DMS153 treated with DMSO at 0.1 percent for 48 hours (cell line): ENCODE results near the gene FKBP6.
"Not testable (repeated sequence)": the region's sequence is repeated elsewhere in the genome, so short reads cannot be mapped to it uniquely, and the experiment has no call there.

Source experiments
- DNase-seq: peaks from one replicate; lab custom pipeline; 2025; ENCODE audit not compliant: unreplicated experiment; lab: John Stamatoyannopoulos, UW

FKBP6 gene

DNA sequence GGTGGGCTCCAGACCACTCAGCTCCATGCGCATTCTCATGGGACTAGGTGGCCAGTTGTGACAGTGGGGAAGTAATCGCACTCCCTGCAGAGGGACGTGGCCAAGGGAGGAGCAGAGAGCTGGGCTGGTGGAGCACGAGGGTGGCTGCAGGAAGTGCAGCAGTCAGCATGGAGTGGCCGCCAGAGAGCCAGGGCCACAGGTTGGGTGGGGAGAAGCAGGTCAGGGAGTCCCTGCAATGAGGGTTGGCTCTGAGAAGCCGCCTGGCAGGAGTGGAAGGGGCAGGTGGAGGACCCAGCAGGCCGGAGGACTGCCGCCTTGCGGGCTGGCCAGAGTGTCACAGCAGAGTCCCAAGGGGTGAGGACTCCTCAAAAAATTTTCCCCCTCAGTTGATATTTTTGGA lies 26.2 kb downstream of the FKBP6 start:
- no peak for DNase-seq

DNA sequence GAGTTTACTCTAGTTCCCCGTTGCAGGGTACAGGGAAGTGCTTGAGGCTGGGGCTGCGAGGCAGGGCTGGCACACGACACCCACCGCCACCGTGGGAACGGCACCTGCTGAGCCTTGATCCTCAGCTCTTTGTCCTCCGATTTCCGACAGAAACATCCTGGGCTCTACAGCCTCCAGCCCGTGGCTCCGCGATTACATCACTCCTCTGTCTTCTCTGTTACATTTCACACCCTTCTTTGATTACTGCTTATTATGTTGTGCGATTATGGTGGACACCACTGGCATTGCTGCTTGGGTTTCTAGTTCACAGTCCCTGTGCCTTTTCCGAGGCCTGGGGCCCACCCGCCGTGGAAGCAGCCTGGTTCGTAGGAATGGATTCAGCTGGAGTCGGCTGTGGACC lies 26.9 kb downstream of the FKBP6 start:
- DNase-seq: no peak

DNA sequence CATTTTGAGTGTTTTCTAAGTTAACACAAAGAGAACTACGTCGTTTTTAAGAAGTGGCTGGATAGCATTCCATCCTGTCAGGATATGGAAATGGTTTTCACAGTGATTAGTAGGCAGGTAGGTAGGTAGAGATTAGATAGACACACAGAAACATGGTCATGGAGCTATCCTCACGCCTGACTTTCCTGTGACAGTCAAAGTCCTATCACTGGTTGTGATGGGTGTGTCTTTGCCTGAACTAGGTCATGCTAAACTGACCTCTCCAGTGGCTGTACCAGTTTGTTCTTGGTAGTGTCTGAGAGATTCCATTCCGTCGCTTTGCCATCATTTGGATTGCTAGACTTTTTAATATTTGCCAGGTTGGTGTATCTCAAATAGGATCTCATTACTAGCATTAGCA lies 28.2 kb downstream of the FKBP6 start:
- no peak for DNase-seq

DNA sequence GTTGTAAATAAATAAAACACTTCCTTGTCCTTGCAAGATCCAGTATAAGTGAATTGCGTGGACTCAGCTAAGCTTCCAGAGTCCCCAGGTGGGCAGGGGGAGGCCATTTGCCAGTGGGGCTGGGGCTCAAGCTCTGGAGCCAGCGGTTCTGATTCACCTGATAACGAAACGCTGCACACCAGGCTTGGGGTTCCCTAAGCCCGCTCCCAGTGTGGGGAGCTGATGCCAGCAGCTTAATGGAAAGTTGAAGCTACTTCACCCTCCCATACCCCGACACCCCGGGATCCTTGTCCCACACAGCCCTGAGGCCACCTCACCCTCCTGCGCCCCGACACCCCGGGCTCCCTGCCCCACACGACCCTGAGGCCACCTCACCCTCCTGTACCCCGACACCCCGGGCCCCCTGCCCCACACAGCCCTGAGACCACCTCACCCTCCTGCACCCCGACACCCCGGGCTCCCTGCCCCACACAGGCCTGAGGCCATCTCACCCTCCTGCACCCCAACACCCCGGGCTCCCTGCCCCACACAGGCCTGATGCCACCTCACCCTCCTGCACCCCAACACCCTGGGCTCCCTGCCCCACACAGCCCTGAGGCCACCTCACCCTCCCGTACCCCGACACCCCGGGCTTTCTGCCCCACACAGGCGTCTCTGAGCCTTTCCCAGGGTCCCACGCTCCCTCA lies 30.8 kb downstream of the FKBP6 start:
- no peak for DNase-seq

DNA sequence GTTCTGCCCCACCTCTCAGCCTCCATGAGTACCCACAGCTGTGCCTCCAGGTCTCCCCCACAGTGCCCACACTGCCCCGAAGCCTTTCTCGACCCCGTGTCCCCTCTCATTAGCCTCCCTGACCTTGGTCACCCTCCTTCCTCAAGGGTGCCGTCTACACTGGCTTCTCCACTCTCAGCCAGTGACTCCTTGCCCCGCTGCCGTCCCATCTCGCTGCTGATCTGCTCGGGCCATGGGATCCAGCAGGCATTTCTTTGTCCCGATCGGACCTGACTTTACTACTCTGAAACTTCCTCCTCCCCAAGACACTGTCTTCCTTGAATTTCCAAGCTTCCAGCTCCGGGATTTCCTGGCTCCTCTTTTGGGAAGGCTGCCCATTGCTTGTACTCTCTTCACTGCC lies 31.3 kb downstream of the FKBP6 start:
- no peak for DNase-seq

GRCh38 chr7:73359746-73360375 lies 31.9 kb downstream of the FKBP6 start:
- no peak for DNase-seq

GRCh38 chr7:73360590-73360989 lies 32.6 kb downstream of the FKBP6 start:
- DNase-seq: not testable (repeated sequence)

GRCh38 chr7:73363225-73364005 lies 35.5 kb downstream of the FKBP6 start:
- no peak for DNase-seq

- no peak for DNase-seq
These were observed 36.2 kb downstream of the FKBP6 start for GRCh38 chr7:73364006-73364728.

GRCh38 chr7:73366127-73366526 lies 38.2 kb downstream of the FKBP6 start:
- DNase-seq: no peak

DNA sequence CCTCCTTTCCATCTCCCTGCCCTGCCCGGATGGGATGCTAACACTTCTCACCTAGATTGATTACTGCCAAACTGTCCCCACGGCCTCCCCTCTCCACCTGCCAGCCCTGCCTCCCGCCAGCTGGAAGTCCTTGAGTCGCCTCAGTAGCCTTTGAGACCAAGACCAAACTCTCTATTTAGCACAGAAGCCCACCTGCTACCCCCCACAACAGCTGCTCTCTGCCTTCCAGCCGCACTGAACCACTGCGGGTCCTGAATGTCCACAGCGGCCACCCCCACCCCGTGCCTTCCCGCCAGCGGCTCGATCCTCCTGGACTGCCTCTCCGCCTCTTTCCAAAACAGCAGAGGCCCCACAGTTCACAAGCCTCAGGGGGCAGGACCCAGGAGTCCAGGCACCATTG lies 39.0 kb downstream of the FKBP6 start:
- no peak for DNase-seq

DNA sequence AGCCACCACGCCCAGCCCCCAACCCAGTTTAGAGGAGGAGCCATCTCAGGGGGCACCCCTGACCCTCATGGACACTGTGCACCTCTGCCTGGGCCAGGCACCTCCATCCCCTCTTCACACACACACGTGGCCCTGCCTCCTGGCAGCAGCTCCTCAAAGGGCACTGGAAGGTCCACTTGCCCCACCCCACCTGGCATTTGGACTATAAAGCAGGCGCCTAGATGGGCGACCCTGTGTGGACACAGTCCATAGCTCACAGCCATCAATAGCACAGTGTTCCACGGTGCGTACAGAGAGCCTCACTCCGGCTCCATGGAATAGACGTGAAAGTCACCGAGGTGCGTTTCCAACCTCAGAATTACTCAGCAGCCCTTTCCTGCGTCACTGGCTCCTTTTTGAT lies 41.0 kb downstream of the FKBP6 start:
- no peak for DNase-seq

DNA sequence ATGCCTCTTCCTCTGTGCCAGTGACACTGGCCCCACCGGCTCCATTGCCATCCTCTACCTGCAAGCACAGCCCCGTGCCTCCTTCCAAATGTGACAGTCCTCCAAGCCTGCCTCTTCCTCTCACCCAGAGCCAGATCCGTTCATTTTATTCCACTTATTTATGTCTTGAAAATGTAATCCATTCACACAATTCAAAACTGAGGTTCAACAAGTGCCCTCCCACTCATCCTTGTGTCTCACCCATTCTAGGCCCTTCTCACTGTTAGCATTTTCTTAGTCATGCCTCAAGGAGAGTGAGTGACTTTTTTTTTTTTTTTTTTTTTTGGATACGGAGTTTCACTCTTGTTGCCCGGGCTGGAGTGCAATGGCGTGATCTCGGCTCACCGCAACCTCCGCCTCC lies 41.7 kb downstream of the FKBP6 start:
- DNase-seq: no peak

DNA sequence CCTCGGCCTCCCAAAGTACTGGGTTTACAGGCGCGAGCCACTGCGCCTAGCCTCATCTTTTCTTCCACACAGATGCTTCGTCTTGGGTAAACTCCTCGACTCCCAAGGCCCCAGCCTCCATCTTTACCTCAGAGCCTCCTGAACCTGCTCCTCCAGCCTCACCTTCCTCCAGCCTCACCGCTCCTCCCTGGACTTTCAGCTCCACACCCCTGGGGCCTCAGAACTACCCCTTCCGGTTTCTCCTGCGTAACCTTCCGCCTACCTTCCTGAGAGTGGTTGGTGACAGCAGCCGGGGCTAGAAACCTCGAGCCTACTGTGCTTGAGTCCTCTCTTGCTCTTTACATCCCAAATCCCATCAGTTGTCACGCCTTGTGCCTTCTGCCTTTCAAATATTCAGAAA lies 45.8 kb downstream of the FKBP6 start:
- DNase-seq: no peak

DNA sequence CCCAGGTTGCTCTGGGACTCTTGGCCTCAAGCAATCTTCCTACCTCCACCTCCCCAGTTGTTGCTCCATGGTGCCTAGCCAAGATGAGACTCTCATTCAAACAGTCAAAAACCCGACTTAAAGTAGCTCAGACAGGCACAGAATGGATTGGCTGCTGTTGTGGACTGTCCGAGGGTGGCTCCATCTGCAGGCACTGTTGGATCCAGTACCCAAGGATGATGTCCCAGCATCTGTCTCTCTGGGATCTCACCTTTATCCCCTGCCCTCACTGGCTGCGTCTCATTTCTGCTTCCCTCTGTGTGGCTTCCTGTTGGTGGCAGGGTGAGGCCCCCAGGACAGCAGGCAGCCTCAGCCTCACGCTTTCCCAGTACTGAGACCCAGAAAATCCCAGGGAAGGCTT lies 48.3 kb downstream of the FKBP6 start:
- not testable (repeated sequence) for DNase-seq

DNA sequence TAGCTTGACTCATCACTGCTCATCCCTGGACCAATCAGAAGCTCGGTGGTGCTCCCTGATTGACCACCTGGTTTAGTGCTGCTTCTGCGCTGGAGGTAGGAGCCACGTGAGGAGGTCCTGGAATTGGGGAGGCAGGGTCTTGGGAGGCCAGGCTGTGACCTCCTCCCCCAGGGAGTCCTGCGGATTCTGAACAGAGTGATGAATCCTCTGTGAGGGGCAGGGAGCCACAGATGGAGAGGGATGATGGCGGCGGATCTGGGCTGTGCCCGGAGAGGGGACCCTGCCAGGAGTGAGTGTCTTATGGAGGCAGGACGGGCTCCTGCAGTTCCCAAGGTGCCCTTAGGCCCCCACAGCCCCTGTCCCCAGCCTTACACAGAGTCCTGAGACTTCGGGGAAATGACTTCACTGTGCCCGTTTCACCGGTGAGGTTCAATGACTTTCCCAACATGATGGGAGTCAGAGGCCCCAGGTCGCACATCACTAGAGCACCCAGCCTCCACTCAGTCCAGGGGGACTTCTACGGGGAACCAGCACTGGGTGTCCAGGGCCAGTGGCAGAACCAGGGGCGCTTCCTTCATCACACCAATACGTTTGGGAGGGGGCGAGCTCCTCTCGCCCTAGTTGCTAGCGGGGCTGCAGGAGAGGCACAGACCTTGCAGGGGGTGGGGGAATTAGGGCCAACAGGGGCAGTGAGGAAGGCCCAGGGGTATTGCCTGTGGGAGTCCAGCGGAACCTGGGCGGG lies 48.9 kb downstream of the FKBP6 start:
- DNase-seq: no peak

- not testable (repeated sequence) for DNase-seq
These were observed 49.6 kb downstream of the FKBP6 start for GRCh38 chr7:73377413-73378200.

DNA sequence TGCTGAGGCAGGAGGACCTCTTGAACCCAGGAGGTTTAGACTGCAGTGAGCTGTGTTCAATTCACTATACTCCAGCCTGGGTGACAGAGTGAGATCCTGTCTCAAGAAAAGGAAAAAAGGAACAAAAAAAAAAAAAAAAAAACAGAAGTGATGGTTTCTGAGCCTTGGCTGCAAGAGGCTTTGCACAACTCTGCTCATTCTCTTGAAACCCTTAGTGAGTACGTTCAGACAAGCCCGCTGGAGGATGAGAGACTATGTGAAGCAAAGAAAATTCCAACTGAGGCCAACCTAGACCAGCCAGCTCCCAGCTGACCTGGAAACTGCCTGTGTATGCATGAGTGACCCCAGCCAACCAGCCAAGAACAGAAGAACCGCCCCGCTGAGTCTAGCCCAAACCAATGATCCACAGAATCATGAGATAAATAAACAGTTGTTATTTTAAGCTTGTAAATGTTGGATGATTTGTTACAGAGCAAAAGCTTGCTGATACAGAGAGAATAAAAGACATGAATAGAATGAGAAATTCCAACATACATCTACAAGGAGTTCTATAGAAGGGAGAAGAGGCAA lies 55.1 kb downstream of the FKBP6 start:
- no peak for DNase-seq

DNA sequence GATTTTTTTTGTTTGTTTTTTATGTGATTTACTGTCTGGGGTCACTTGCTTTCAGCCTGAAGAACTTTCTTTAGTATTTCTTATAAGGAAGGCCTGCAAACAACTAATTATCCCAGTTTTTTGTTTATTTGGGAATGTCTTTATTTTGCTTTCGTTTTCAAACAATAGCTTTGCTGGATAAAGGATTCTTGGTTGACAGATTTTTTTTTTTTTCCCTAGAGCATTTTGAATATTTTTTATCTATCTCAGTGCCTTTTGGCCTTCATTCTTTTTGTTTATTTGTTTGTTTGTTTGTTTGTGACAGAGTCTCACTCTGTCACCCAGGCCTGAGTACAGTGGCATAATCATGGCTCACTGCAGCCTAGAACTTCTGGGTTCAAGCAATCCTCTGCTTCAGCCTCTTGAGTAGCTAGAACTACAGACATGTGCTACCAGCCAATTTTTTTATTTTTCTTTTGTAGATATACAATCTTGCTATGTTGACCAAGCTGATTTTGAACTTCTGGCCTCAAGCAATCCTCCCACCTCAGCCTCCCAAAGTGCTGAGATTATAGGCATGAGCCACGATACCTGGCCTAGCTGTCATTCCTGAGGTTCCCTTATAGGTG lies 59.4 kb downstream of the FKBP6 start:
- DNase-seq: no peak
